ENCODE measurements around the gene IGFBP1.

IGFBP1 gene

DNA sequence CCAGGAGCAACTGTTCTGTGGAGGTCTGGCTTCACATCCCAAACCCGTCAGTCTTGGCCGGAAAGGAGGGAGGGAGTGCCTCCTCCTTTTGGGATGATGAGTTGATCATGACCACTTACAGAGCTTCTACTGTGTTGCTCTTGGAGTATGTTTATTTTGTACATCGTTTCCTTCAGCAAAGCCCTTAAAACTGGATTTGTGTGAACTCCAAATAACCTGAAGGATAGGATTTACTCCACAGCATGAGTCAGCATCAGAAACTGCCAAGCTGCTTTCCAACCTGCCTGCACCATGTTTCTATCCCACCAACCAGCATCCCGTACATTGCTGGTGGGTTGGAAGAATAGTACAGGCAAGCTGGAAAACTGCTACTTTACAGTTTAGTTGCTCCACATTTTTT is 18.9 kb upstream of the IGFBP1 start:
- Histone ChIP-seq H3K14ac (ENCODE audit: low read length in 2 of 2) (no peak overlapping the region), H2BK12ac (ENCODE audit: low read length in 2 of 2) (no peak overlapping the region), H3K18ac (ENCODE audit: low read depth in 1 of 2, low read length in 2 of 2) (no peak overlapping the region), H3K4me2 (ENCODE audit: low read length, poor library complexity, severe bottlenecking) (no peak overlapping the region), H4K8ac (ENCODE audit: low read length) (no peak overlapping the region), H3K4me1 (ENCODE audit: control insufficient read depth, insufficient read depth, low read depth, low read length) (peaks cover 2% of the 10 kb centered on the region), H4K91ac (ENCODE audit: low read length) (no peak overlapping the region), H3K36me3 (ENCODE audit: control insufficient read depth in 1 of 2, insufficient read depth in 2 of 2, low read depth in 1 of 2, low read length in 2 of 2) (no peaks in the 10 kb centered on the region), H3K27me3 (ENCODE audit: control insufficient read depth in 1 of 2, insufficient read depth in 1 of 2, low read length in 2 of 2) (peaks cover 16 to 25% of the 10 kb centered on the region in 2 experiments), H2AK5ac (ENCODE audit: low read length, severe bottlenecking) (no peak overlapping the region), H2BK120ac (ENCODE audit: low read depth, low read length) (no peak overlapping the region), H2BK15ac (ENCODE audit: low read depth, poor library complexity, severe bottlenecking) (no peak overlapping the region), H2BK5ac (ENCODE audit: low read depth, low read length, poor library complexity, severe bottlenecking) (no peak overlapping the region), H3K27ac (ENCODE audit: low read length, poor library complexity, severe bottlenecking) (no peak overlapping the region), H3K4ac (ENCODE audit: low read depth in 1 of 2, low read length in 2 of 2) (no peak overlapping the region), H3K23ac (ENCODE audit: low read length in 2 of 2) (no peak overlapping the region), H3K79me1 (replicated peaks; ENCODE audit: low read length, poor library complexity, severe bottlenecking) (no peaks in the 10 kb centered on the region), H3K9me3 (ENCODE audit: control insufficient read depth, low read length) (no peaks in the 10 kb centered on the region), H3K9ac (ENCODE audit: low read length) (no peak overlapping the region), H2AFZ (ENCODE audit: low read depth, low read length) (no peak overlapping the region), H3K4me3 (ENCODE audit: insufficient read depth in 1 of 2, low read depth in 1 of 2, low read length in 2 of 2) (no peak overlapping the region)
- peak; percentile 59 for DNase-seq
- 65% methylated on average over 3 of the region's 4 CpGs for WGBS

DNA sequence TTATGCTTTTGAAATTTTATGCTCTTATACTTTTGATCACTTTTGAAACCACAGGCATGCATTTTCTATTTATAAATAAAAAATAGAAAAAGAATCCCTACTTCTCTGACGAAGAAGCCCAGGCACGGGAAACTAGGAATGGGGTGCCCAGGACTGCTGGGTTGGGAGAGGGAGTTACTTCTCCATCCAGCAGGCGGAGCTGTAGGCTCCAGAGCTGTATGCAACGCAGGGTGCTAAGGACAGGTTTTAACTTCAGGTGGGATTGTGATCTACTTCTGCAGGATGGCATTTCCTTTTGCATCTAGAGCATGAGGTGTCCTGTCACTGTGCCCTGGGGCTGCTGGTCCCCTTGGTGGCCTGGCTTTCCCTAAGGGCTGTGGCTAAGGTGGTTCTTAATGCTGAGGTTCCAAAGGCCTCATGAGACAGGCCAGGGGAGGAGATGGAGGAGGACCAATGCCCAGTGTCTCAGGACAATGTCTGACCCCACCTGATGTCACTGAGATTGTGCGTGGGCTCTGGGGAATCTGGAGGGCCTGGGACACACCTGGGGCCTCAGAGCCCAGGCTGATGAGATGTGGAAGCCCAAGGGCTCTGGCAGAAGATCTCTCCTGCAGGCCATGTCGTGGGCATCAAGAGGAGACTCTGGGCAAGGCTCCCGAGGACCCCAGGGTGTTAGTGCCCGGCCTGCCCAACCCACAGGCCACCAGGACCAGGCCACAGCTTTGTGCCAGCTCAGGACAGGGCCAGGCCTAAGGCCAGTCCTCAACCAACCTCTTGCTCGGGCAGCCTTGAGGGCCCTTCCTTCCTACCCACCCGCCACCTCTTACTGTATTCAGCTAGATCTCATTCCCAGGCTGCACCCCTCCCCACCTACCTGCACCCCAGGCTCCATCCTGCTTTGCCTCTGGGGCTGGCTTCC is 15.9 kb upstream of the IGFBP1 start:
- H3K9ac ChIP-seq (ENCODE audit: low read length) = no peak overlapping the region
- no peak overlapping the region for H3K4me2 ChIP-seq (ENCODE audit: low read length, poor library complexity, severe bottlenecking)
- H3K4ac ChIP-seq (ENCODE audit: low read depth in 1 of 2, low read length in 2 of 2) = peak overlapping the region in 1 of 2 experiments; percentile 17
- no peak overlapping the region for H3K14ac ChIP-seq (ENCODE audit: low read length in 2 of 2)
- no peak overlapping the region for H2BK5ac ChIP-seq (ENCODE audit: low read depth, low read length, poor library complexity, severe bottlenecking)
- no peak overlapping the region for H3K27ac ChIP-seq (ENCODE audit: low read length, poor library complexity, severe bottlenecking)
- no peaks in the 10 kb centered on the region for H3K27me3 ChIP-seq (ENCODE audit: control insufficient read depth in 1 of 2, insufficient read depth in 1 of 2, low read length in 2 of 2)
- 66% methylated on average over 10 of the region's 10 CpGs for WGBS
- no peak overlapping the region for H3K18ac ChIP-seq (ENCODE audit: low read depth in 1 of 2, low read length in 2 of 2)
- H3K23ac ChIP-seq (ENCODE audit: low read length in 2 of 2) = no peak overlapping the region
- no peak overlapping the region for H2AFZ ChIP-seq (ENCODE audit: low read depth, low read length)
- peak; percentile 11 for DNase-seq
- no peak overlapping the region for H4K8ac ChIP-seq (ENCODE audit: low read length)
- H3K79me1 ChIP-seq (replicated peaks; ENCODE audit: low read length, poor library complexity, severe bottlenecking) = no peaks in the 10 kb centered on the region
- no peak overlapping the region for H2BK120ac ChIP-seq (ENCODE audit: low read depth, low read length)
- H4K91ac ChIP-seq (ENCODE audit: low read length) = peak overlapping the region; percentile 31
- peak overlapping the region in 1 of 2 experiments; percentile 57 for H2BK12ac ChIP-seq (ENCODE audit: low read length in 2 of 2)
- H2AK5ac ChIP-seq (ENCODE audit: low read length, severe bottlenecking) = no peak overlapping the region
- H3K9me3 ChIP-seq (ENCODE audit: control insufficient read depth, low read length) = no peaks in the 10 kb centered on the region
- H2BK15ac ChIP-seq (ENCODE audit: low read depth, poor library complexity, severe bottlenecking) = peak overlapping the region; percentile 16
- H3K36me3 ChIP-seq (ENCODE audit: control insufficient read depth in 1 of 2, insufficient read depth in 2 of 2, low read depth in 1 of 2, low read length in 2 of 2) = no peaks in the 10 kb centered on the region
- H3K4me3 ChIP-seq (ENCODE audit: insufficient read depth in 1 of 2, low read depth in 1 of 2, low read length in 2 of 2) = no peak overlapping the region
- H3K4me1 ChIP-seq (ENCODE audit: control insufficient read depth, insufficient read depth, low read depth, low read length) = peaks cover 3% of the 10 kb centered on the region

DNA sequence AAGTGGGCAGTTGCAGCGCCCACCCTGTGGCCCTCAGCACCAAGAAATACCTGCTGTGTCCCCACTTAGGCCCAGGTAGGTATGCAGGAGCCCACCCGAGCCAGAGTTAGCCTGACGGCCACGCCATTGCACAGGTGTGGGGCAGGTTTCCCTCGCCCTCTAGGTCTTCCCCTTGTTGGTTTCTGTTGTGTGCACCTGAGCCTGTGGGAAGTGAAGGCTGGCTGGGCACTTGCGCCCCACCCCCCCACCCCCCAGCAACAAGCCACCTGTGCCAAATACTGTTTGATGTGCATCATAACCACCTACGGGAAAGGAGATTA is 15.3 kb upstream of the IGFBP1 start, which contains the start of gene CCDC201:
Gene CCDC201 (minus strand): TSS at position 48 of the 320 bp plus-strand sequence. CDS start 75 bp downstream, outside the sequence.
- peak within 1 kb of the TSS in 1 of 2 experiments; percentile 57 for H2BK12ac ChIP-seq (ENCODE audit: low read length in 2 of 2)
- H3K23ac ChIP-seq (ENCODE audit: low read length in 2 of 2) = no peak within 1 kb of the TSS
- no peaks in the 10 kb centered on the region for H3K9me3 ChIP-seq (ENCODE audit: control insufficient read depth, low read length)
- H3K4ac ChIP-seq (ENCODE audit: low read depth in 1 of 2, low read length in 2 of 2) = peak within 1 kb of the TSS in 1 of 2 experiments; percentile 17
- no peaks in the 10 kb centered on the region for H3K27me3 ChIP-seq (ENCODE audit: control insufficient read depth in 1 of 2, insufficient read depth in 1 of 2, low read length in 2 of 2)
- H2AK5ac ChIP-seq (ENCODE audit: low read length, severe bottlenecking) = no peak within 1 kb of the TSS
- peaks cover 3% of the 10 kb centered on the region for H3K4me1 ChIP-seq (ENCODE audit: control insufficient read depth, insufficient read depth, low read depth, low read length)
- H4K91ac ChIP-seq (ENCODE audit: low read length) = peak within 1 kb of the TSS; percentile 31
- H4K8ac ChIP-seq (ENCODE audit: low read length) = no peak within 1 kb of the TSS
- H3K9ac ChIP-seq (ENCODE audit: low read length) = no peak within 1 kb of the TSS
- no peak within 1 kb of the TSS for H2AFZ ChIP-seq (ENCODE audit: low read depth, low read length)
- WGBS = 94% methylated on average over 5 of the region's 7 CpGs
- no peaks in the 10 kb centered on the region for H3K79me1 ChIP-seq (replicated peaks; ENCODE audit: low read length, poor library complexity, severe bottlenecking)
- no peak within 1 kb of the TSS for H3K14ac ChIP-seq (ENCODE audit: low read length in 2 of 2)
- H2BK120ac ChIP-seq (ENCODE audit: low read depth, low read length) = no peak within 1 kb of the TSS
- no peak within 1 kb of the TSS for H3K4me3 ChIP-seq (ENCODE audit: insufficient read depth in 1 of 2, low read depth in 1 of 2, low read length in 2 of 2)
- H2BK15ac ChIP-seq (ENCODE audit: low read depth, poor library complexity, severe bottlenecking) = peak within 1 kb of the TSS; percentile 16
- H2BK5ac ChIP-seq (ENCODE audit: low read depth, low read length, poor library complexity, severe bottlenecking) = no peak within 1 kb of the TSS
- no peak for DNase-seq
- H3K18ac ChIP-seq (ENCODE audit: low read depth in 1 of 2, low read length in 2 of 2) = no peak within 1 kb of the TSS
- no peaks in the 10 kb centered on the region for H3K36me3 ChIP-seq (ENCODE audit: control insufficient read depth in 1 of 2, insufficient read depth in 2 of 2, low read depth in 1 of 2, low read length in 2 of 2)
- no peak within 1 kb of the TSS for H3K4me2 ChIP-seq (ENCODE audit: low read length, poor library complexity, severe bottlenecking)
- H3K27ac ChIP-seq (ENCODE audit: low read length, poor library complexity, severe bottlenecking) = no peak within 1 kb of the TSS

DNA sequence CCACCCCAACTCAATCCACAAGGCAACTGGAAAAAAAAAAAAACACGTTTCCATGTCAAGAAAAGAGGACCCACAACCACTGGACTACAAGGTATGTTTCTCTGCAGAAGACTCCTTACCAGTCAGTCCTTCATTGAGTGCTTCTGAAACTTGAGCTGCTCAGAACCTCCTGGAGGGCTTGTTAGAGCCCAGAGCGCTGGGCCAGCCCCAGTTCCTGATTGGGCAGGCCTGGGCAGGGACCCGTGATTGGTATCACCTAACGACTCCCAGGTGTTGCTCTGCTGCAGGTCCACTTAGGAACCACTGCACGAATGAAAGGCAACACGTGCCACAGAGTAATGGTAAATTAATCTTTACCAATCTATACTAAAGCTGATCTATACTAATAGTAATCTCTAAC is 14.9 kb upstream of the IGFBP1 start:
- no peak overlapping the region for H4K8ac ChIP-seq (ENCODE audit: low read length)
- H3K9ac ChIP-seq (ENCODE audit: low read length) = no peak overlapping the region
- no peaks in the 10 kb centered on the region for H3K79me1 ChIP-seq (replicated peaks; ENCODE audit: low read length, poor library complexity, severe bottlenecking)
- no peak overlapping the region for H3K23ac ChIP-seq (ENCODE audit: low read length in 2 of 2)
- H3K9me3 ChIP-seq (ENCODE audit: control insufficient read depth, low read length) = no peaks in the 10 kb centered on the region
- H3K4ac ChIP-seq (ENCODE audit: low read depth in 1 of 2, low read length in 2 of 2) = no peak overlapping the region
- H3K4me1 ChIP-seq (ENCODE audit: control insufficient read depth, insufficient read depth, low read depth, low read length) = peaks cover 3% of the 10 kb centered on the region
- 92% methylated on average over 4 of the region's 6 CpGs for WGBS
- H3K27ac ChIP-seq (ENCODE audit: low read length, poor library complexity, severe bottlenecking) = no peak overlapping the region
- H2AFZ ChIP-seq (ENCODE audit: low read depth, low read length) = no peak overlapping the region
- no peak overlapping the region for H3K4me2 ChIP-seq (ENCODE audit: low read length, poor library complexity, severe bottlenecking)
- no peak overlapping the region for H2AK5ac ChIP-seq (ENCODE audit: low read length, severe bottlenecking)
- no peak overlapping the region for H3K14ac ChIP-seq (ENCODE audit: low read length in 2 of 2)
- no peaks in the 10 kb centered on the region for H3K27me3 ChIP-seq (ENCODE audit: control insufficient read depth in 1 of 2, insufficient read depth in 1 of 2, low read length in 2 of 2)
- no peak overlapping the region for H2BK12ac ChIP-seq (ENCODE audit: low read length in 2 of 2)
- H2BK15ac ChIP-seq (ENCODE audit: low read depth, poor library complexity, severe bottlenecking) = no peak overlapping the region
- H3K18ac ChIP-seq (ENCODE audit: low read depth in 1 of 2, low read length in 2 of 2) = no peak overlapping the region
- H3K4me3 ChIP-seq (ENCODE audit: insufficient read depth in 1 of 2, low read depth in 1 of 2, low read length in 2 of 2) = no peak overlapping the region
- H3K36me3 ChIP-seq (ENCODE audit: control insufficient read depth in 1 of 2, insufficient read depth in 2 of 2, low read depth in 1 of 2, low read length in 2 of 2) = no peaks in the 10 kb centered on the region
- no peak for DNase-seq
- H2BK5ac ChIP-seq (ENCODE audit: low read depth, low read length, poor library complexity, severe bottlenecking) = no peak overlapping the region
- H2BK120ac ChIP-seq (ENCODE audit: low read depth, low read length) = no peak overlapping the region
- H4K91ac ChIP-seq (ENCODE audit: low read length) = no peak overlapping the region
